Measurements from ENCODE around the gene PNPLA6. TPM values are rescaled to one million over a fixed set of nuclear protein-coding genes. Genes with fewer than 3 reads are reported as not detected.
A peak's percentile ranks its signal among the peaks of the same experiment; 100 is the strongest.

Gene PNPLA6
- total RNA-seq, 2 experiments from 2014 or later: 79.2 to 90.3 TPM

DNA sequence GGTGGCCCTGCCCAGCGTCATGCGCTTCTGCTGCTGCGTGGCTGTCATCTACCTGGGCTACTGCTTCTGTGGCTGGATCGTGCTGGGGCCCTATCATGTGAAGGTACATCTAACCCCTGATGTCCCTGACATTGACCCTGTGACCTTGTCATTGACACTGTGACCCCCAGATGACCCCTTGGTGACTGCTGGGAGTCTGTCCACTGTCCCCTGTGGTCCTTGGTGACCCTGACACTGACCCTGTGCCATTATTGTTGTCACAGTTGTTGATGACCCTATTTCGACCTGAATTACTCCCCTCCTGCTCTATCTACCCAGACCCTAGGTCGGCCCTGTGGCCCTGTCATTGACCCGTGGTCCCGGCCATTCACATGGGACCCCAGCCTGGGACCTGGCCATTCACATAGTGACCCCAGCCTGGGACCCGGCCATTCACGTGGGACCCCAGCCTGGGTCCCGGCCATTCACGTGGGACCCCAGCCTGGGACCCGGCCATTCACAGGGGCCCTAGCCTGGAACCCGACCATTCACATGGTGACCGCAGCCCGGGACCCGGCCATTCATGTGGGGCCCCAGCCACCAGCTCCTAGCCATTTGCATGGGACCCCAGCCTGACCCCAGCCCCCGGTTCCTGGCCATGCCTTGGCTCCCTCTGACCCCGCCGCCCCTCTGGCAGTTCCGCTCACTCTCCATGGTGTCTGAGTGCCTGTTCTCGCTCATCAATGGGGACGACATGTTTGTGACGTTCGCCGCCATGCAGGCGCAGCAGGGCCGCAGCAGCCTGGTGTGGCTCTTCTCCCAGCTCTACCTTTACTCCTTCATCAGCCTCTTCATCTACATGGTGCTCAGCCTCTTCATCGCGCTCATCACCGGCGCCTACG, 5.7 kb upstream of the PNPLA6 start:
- DNase-seq: no peak
- ChIA-PET CTCF (no interaction called here), POLR2A (no interaction called here)
- Mint-ChIP-seq H3K36me3 (ENCODE audit: low read depth) (peaks cover 6% of the 10 kb centered on the region), H3K4me3 (no peak overlapping the region), H3K27ac (no peak overlapping the region), H3K4me1 (ENCODE audit: low read depth) (peaks cover 2% of the 10 kb centered on the region), H3K9me3 (no peaks in the 10 kb centered on the region), H3K27me3 (no peaks in the 10 kb centered on the region)
- TF ChIP-seq, protein P1, sequence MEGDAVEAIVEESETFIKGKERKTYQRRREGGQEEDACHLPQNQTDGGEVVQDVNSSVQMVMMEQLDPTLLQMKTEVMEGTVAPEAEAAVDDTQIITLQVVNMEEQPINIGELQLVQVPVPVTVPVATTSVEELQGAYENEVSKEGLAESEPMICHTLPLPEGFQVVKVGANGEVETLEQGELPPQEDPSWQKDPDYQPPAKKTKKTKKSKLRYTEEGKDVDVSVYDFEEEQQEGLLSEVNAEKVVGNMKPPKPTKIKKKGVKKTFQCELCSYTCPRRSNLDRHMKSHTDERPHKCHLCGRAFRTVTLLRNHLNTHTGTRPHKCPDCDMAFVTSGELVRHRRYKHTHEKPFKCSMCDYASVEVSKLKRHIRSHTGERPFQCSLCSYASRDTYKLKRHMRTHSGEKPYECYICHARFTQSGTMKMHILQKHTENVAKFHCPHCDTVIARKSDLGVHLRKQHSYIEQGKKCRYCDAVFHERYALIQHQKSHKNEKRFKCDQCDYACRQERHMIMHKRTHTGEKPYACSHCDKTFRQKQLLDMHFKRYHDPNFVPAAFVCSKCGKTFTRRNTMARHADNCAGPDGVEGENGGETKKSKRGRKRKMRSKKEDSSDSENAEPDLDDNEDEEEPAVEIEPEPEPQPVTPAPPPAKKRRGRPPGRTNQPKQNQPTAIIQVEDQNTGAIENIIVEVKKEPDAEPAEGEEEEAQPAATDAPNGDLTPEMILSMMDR (IDR thresholded peaks at IDR 0.05): no peak
- no peak for ATAC-seq
- intact Hi-C loops (cut with micrococcal nuclease): no loop called here

DNA sequence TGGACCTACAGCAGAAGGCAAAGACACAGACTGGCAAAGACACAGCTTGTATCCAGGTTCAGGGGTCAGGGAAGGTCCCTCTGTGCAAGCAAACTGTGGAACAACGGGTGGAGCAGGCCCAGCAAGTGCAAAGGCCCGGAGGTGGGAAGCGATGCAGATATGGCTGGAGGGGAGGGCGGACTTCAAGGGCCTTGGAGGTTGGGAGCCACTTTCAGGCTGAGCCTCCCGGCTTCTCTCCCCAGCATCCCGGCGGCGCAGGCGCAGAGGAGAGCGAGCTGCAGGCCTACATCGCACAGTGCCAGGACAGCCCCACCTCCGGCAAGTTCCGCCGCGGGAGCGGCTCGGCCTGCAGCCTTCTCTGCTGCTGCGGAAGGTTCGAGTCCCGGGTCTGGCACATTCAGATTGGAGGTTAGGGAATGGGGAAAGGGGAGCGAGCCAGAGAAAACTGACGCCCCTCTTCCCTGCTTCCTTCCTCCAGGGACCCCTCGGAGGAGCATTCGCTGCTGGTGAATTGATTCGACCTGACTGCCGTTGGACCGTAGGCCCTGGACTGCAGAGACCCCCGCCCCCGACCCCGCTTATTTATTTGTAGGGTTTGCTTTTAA, 2.1 kb upstream of the PNPLA6 start:
- intact Hi-C loops (cut with micrococcal nuclease): no loop called here
- ChIA-PET POLR2A (interaction anchor here (0.7 to 6.3 kb wide), 3 partner anchors 10 to 49 kb away, joined by 3 to 44 read pairs (median 3); partner anchors contain the start of gene MCOLN1), CTCF (interaction anchor here (1.1 to 1.5 kb wide), 2 partner anchors 10 to 36 kb away, joined by 3 read pairs; a partner anchor contains a TSS)
- Mint-ChIP-seq H3K9me3 (no peaks in the 10 kb centered on the region), H3K27me3 (no peaks in the 10 kb centered on the region), H3K27ac (peak overlapping the region; percentile 79), H3K4me1 (ENCODE audit: low read depth) (peaks cover 13% of the 10 kb centered on the region), H3K4me3 (peak overlapping the region; percentile 95), H3K36me3 (ENCODE audit: low read depth) (peaks cover 16% of the 10 kb centered on the region)
- ATAC-seq (no peak), DNase-seq (no peak)
- TF ChIP-seq, protein P1 (IDR thresholded peaks at IDR 0.05): no peak

DNA sequence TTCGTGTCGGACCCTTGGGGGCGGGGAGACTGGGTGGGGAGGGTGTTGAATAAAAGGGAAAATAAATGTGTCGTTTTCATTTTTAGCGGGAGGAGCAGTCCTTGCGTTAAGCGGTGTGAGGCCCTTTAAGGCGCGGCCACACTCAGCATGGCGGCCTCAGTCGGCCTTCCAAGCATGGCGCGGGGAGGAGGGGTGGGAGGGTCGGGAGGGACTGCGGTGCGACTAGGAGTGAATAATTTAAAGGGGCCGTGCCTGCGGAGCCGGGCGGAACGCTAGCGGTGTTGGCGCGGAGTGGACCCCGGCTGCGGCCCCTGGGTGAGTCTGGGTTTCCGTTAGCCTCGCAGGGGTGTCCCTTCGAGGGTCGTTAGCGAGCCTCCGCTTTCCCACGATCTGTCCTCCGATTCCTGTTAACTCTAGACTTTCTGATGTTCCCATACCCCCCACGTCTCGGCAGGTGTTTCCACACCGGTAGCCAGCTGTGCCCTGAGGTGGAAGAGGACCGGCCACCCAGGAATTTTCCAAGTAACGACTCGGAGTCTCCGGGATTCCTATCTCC, 1.5 kb upstream of the PNPLA6 start:
- H3K4me1 Mint-ChIP-seq (ENCODE audit: low read depth): peaks cover 13% of the 10 kb centered on the region
- peak overlapping the region; percentile 95 for H3K4me3 Mint-ChIP-seq
- H3K27ac Mint-ChIP-seq: peak overlapping the region; percentile 91
- CTCF ChIA-PET: interaction anchor here (1.1 to 1.5 kb wide), 2 partner anchors 37 to 147 kb away, joined by 3 read pairs; partner anchors contain the start of gene TRAPPC5
- intact Hi-C loops (cut with micrococcal nuclease): no loop called here
- DNase-seq: peak; percentile 87
- ATAC-seq: peak; percentile 40
- H3K9me3 Mint-ChIP-seq: no peaks in the 10 kb centered on the region
- POLR2A ChIA-PET: interaction anchor here (1.7 to 6.3 kb wide), 3 partner anchors 10 to 95 kb away, joined by 6 to 44 read pairs (median 7); partner anchors contain the start of genes MCOLN1, PET100 and XAB2
- no peaks in the 10 kb centered on the region for H3K27me3 Mint-ChIP-seq
- H3K36me3 Mint-ChIP-seq (ENCODE audit: low read depth): peaks cover 15% of the 10 kb centered on the region
- TF ChIP-seq, protein P1 (IDR thresholded peaks at IDR 0.05): no peak

DNA sequence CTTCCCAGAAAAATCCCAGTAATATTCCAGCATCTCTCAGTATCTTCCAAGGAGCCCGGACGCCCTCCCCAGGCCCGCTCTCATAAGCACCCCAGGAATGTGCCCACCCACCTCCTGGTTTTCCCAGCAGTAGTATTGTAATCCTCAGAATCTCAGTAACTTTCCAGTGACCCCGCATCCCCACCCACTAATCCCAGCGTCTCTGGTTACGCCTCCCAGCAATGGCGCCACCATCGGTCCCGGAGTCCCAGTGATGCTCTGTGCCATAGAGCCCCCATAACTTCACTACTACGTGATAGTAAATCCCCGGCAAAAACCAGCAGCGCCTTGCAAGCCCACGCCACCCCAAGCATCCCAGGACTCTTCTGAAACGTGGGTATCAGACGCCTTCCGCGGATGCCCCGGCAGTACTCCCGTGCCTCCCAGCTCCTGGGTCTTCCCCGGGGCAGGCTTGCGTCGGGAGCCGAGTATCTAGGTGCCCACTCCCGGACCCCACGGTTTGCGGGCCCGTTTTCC, 928 bp upstream of the PNPLA6 start:
- CTCF ChIA-PET: interaction anchor here (1.2 to 1.5 kb wide), 2 partner anchors 12 to 146 kb away, joined by 3 to 5 read pairs; partner anchors contain the start of gene TRAPPC5
- intact Hi-C loops (cut with micrococcal nuclease): no loop called here
- DNase-seq: peak; percentile 73

More for the DNA sequence above, 928 bp upstream of the PNPLA6 start:
- TF ChIP-seq, protein P1 (IDR thresholded peaks at IDR 0.05): no peak
- H3K27ac Mint-ChIP-seq: peak overlapping the region; percentile 91
- ATAC-seq: peak; percentile 21
- peaks cover 13% of the 10 kb centered on the region for H3K4me1 Mint-ChIP-seq (ENCODE audit: low read depth)
- no peaks in the 10 kb centered on the region for H3K9me3 Mint-ChIP-seq
- no peaks in the 10 kb centered on the region for H3K27me3 Mint-ChIP-seq
- H3K4me3 Mint-ChIP-seq: peak overlapping the region; percentile 95
- POLR2A ChIA-PET: interaction anchor here (0.6 to 6.3 kb wide), 5 partner anchors 11 to 95 kb away, joined by 3 to 44 read pairs (median 6); partner anchors contain the start of genes MCOLN1, PET100 and XAB2
- peaks cover 14% of the 10 kb centered on the region for H3K36me3 Mint-ChIP-seq (ENCODE audit: low read depth)

All from activated CD8-positive, alpha-beta T cell treated with anti-CD3 and anti-CD28 coated beads for 36 hours (primary cell).